Stomach (tissue), 9 donors: ENCODE measurements around the gene UBTD1. TPM values are rescaled to one million over a fixed set of nuclear protein-coding genes. Genes with fewer than 3 reads are reported as not detected.

Experiments
- DNase-seq, 2 donors: peaks; one replicate each; pipeline versions ENCODE4 v3.0.0 to v3.0.0-alpha.2; 2013 to 2019
- H3K27ac ChIP-seq, 5 donors: fragments of 200-600 bp in 4 of 5; sonication (generic) in 4 of 5; one replicate each; pipeline ENCODE4 v1.5.1; 2013 to 2019; ENCODE audit warnings: mild to moderate bottlenecking in 1 of 5, moderate library complexity in 1 of 5
- H3K27me3 ChIP-seq, 3 donors: fragments of 200-600 bp; sonication (generic); one replicate each; pipeline ENCODE4 v1.5.1; 2017 to 2019; ENCODE audit warnings: mixed run types in 1 of 3
- H3K36me3 ChIP-seq, 4 donors: fragments of 200-600 bp; sonication (generic); 1 replicate in 3 of 4; 2 replicates in 1 of 4; pipeline ENCODE4 v1.5.1; 2016 to 2019
- H3K4me1 ChIP-seq, 4 donors: fragments of 200-600 bp; sonication (generic); one replicate each; pipeline ENCODE4 v1.5.1; 2016 to 2019
- H3K4me3 ChIP-seq, 4 donors: fragments of 200-600 bp; sonication (generic) in 3 of 4; one replicate each; pipeline ENCODE4 v1.5.1; 2016 to 2019; ENCODE audit warnings: mild to moderate bottlenecking in 1 of 4
- H3K9me3 ChIP-seq, 4 donors: fragments of 200-600 bp; sonication (generic); one replicate each; pipeline ENCODE4 v1.5.1; 2016 to 2019
- EP300 ChIP-seq: sonication (generic); formaldehyde crosslinking; IDR thresholded peaks from one replicate; pipeline ENCODE4 v1.6.1; 2017; ENCODE audit warnings: antibody characterized with exemption
- POLR2A ChIP-seq, 4 donors: fragments of 450-650 bp; IDR thresholded peaks; one replicate each; pipeline ENCODE4 v1.6.1; 2016; ENCODE audit warnings: antibody characterized with exemption in 4 of 4, control low read depth in 2 of 4, mild to moderate bottlenecking in 1 of 4, moderate library complexity in 1 of 4
- POLR2AphosphoS5 ChIP-seq, 3 donors: sonication (generic); formaldehyde crosslinking; IDR thresholded peaks; one replicate each; pipeline ENCODE4 v1.6.1; 2016; ENCODE audit warnings: antibody characterized with exemption in 3 of 3
- WGBS, 5 donors: extraction: QIAGEN DNeasy Blood & Tissue Kit in 3 of 5; methylation state at CpG; one replicate each; pipeline versions ENCODE4 v1.1.5 to v1.1.7; 2013 to 2018; 5-methylcytosine and 5-hydroxymethylcytosine counted together
- intact Hi-C: fragments of 100-400 bp; cut with DNase I; formaldehyde crosslinking; loops from one replicate; pipeline ENCODE4 v1.15.1; 2023; ENCODE audit warnings: low total_unique reads
- polyA plus RNA-seq, 3 donors: library from polyadenylated mRNA; stranded (reverse); fragments of 200-250 nt; gene quantifications; one replicate each; pipeline ENCODE4 v1.2.3, GENCODE V29; 2013
- total RNA-seq, 5 donors: library from RNA; depleted of rRNA; stranded (reverse); fragments of >200 nt; gene quantifications; one replicate each; pipeline versions ENCODE4 v1.1.0 to v1.2.3, GENCODE V29; 2014 to 2016
- TF ChIP-seq, protein P1 (sequence below), 7 experiments: fragments of 450-650 bp in 4 of 7; fragments of 200-600 bp in 3 of 7; sonication (generic) in 3 of 7; IDR thresholded peaks; one replicate each; pipeline ENCODE4 v1.5.1; 2016 to 2019; ENCODE audit warnings: antibody characterized with exemption in 7 of 7, control low read depth in 2 of 7, mild to moderate bottlenecking in 1 of 7
- donor health status: healthy with polysubstance abuse.
- donor health status: Bipolar disorder and iron deficiency.
- donor health status: healthy.

UBTD1 gene
- total and polyA plus RNA-seq, 8 donors, result 1.3 to 22.9 (median 8.1) TPM

GRCh38 chr10:97570146-97570788, 71.5 kb downstream of the UBTD1 start:
- no peaks in the 10 kb centered on the region for H3K9me3 ChIP-seq
- no peak overlapping the region for H3K4me3 ChIP-seq
- no peak for DNase-seq
- no peaks in the 10 kb centered on the region for H3K27me3 ChIP-seq
- 89 to 94% (median 93%) methylated on average over 23 to 33 of the region's 33 CpGs for WGBS, 5 donors
- intact Hi-C loops, result no loop called here
- peaks cover 15 to 31% (median 20%) of the 10 kb centered on the region in 4 donors for H3K4me1 ChIP-seq
- peaks cover 8 to 40% (median 34%) of the 10 kb centered on the region in 4 donors for H3K36me3 ChIP-seq
- TF ChIP-seq EP300, result no peak
- no peak for TF ChIP-seq POLR2AphosphoS5 (IDR thresholded peaks at IDR 0.05)
- TF ChIP-seq, protein P1, sequence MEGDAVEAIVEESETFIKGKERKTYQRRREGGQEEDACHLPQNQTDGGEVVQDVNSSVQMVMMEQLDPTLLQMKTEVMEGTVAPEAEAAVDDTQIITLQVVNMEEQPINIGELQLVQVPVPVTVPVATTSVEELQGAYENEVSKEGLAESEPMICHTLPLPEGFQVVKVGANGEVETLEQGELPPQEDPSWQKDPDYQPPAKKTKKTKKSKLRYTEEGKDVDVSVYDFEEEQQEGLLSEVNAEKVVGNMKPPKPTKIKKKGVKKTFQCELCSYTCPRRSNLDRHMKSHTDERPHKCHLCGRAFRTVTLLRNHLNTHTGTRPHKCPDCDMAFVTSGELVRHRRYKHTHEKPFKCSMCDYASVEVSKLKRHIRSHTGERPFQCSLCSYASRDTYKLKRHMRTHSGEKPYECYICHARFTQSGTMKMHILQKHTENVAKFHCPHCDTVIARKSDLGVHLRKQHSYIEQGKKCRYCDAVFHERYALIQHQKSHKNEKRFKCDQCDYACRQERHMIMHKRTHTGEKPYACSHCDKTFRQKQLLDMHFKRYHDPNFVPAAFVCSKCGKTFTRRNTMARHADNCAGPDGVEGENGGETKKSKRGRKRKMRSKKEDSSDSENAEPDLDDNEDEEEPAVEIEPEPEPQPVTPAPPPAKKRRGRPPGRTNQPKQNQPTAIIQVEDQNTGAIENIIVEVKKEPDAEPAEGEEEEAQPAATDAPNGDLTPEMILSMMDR (IDR thresholded peaks at IDR 0.05), result no peak
- TF ChIP-seq POLR2A (IDR thresholded peaks at IDR 0.05), result no peak
- peak overlapping the region in 1 of 5 donors; percentile 70 for H3K27ac ChIP-seq

DNA sequence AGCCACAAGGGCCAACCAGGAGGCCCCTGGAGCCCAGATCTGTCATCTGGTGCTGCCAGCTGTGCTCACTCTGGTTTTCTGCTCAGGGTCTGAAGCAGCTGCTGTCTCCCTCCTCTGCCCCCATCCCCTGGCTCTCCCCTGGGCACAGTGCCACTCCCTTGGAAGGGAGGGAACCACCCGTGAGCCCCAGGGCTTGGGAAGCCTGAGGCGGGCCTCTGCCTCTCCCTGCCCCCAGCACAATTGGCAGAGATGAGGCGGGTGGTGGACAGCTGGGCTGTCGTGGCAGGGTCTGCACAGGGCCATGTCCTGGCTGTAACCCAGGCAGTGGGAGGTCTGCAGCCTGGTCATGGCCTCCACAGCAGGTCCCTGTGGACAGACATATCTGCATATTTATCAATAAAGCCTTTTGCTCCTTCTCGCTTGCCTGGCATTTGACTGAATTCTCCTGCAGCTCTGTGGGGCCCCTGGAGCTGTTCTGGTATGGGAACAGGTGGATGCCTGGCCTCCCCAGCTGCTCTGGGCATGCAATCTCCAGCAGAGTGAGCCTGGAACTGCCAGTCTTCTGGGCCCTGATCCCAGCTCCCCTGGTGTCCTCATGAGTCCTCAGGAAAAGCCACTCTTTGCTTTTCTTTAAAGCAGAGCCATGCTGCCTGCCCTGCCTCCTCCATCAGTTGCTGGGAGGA, 72.2 kb downstream of the UBTD1 start:
- no peaks in the 10 kb centered on the region for H3K9me3 ChIP-seq
- H3K27ac ChIP-seq, result peak overlapping the region in 3 of 5 donors; percentile 24 to 70 (median 65)
- H3K4me3 ChIP-seq, result no peak overlapping the region
- intact Hi-C loops, result no loop called here
- WGBS, 5 donors, result 54 to 82% (median 62%) methylated on average over 2 to 5 of the region's 5 CpGs
- H3K27me3 ChIP-seq, result no peaks in the 10 kb centered on the region
- H3K36me3 ChIP-seq, result peaks cover 8 to 40% (median 34%) of the 10 kb centered on the region in 4 donors
- TF ChIP-seq POLR2A (IDR thresholded peaks at IDR 0.05), result no peak
- TF ChIP-seq, protein P1 (IDR thresholded peaks at IDR 0.05), result no peak
- no peak for TF ChIP-seq EP300
- no peak for TF ChIP-seq POLR2AphosphoS5 (IDR thresholded peaks at IDR 0.05)
- peaks cover 15 to 31% (median 20%) of the 10 kb centered on the region in 4 donors for H3K4me1 ChIP-seq
- no peak for DNase-seq

GRCh38 chr10:97571622-97572021, 72.9 kb downstream of the UBTD1 start:
- Histone ChIP-seq H3K4me1 (peaks cover 15 to 31% (median 20%) of the 10 kb centered on the region in 4 donors), H3K9me3 (no peaks in the 10 kb centered on the region), H3K4me3 (no peak overlapping the region), H3K36me3 (peaks cover 8 to 40% (median 34%) of the 10 kb centered on the region in 4 donors), H3K27me3 (no peaks in the 10 kb centered on the region), H3K27ac (peak overlapping the region; percentile 50 to 72 (median 69))
- WGBS, 5 donors, result 42 to 69% (median 51%) methylated on average over 3 of the region's 3 CpGs
- peak in 1 of 3 donors; percentile 43 for TF ChIP-seq POLR2AphosphoS5 (IDR thresholded peaks at IDR 0.05)
- TF ChIP-seq, protein P1 (IDR thresholded peaks at IDR 0.05), result no peak
- intact Hi-C loops, result no loop called here
- DNase-seq, result peak; percentile 53 to 82

GRCh38 chr10:97572214-97572989, 73.7 kb downstream of the UBTD1 start, which contains the start of gene ANKRD2:
ANKRD2 (plus strand) TSS chr10:97572779; CDS start chr10:97572789, 10 bp downstream.
- H3K27ac ChIP-seq, result peak within 1 kb of the TSS; percentile 50 to 72 (median 69)
- peaks cover 8 to 40% (median 34%) of the 10 kb centered on the region in 4 donors for H3K36me3 ChIP-seq
- WGBS, 5 donors, result 66 to 83% (median 74%) methylated on average over 14 to 16 of the region's 16 CpGs
- H3K27me3 ChIP-seq, result no peaks in the 10 kb centered on the region
- peak; percentile 74 to 91 for DNase-seq
- no peak within 1 kb of the TSS for H3K4me3 ChIP-seq
- no peaks in the 10 kb centered on the region for H3K9me3 ChIP-seq
- intact Hi-C loops, result no loop called here
- no peak for TF ChIP-seq EP300
- no peak for TF ChIP-seq POLR2A (IDR thresholded peaks at IDR 0.05)
- TF ChIP-seq, protein P1 (IDR thresholded peaks at IDR 0.05), result peak in 5 of 7 experiments; percentile 65 to 81 (median 72)
- peak in 1 of 3 donors; percentile 72 for TF ChIP-seq POLR2AphosphoS5 (IDR thresholded peaks at IDR 0.05)
- H3K4me1 ChIP-seq, result peaks cover 15 to 31% (median 20%) of the 10 kb centered on the region in 4 donors
